Measurements from ENCODE around the gene ADIPOR2.

The ADIPOR2 gene

GRCh38 chr12:1782215-1782614, 91.3 kb downstream of the ADIPOR2 start:
- no peak for TF ChIP-seq CTCF (IDR thresholded peaks at IDR 0.05; ENCODE audit: poor library complexity, severe bottlenecking)
- H3K4me1 ChIP-seq (ENCODE audit: insufficient read depth, poor library complexity, severe bottlenecking), result peaks cover 15% of the 10 kb centered on the region
- H3K9me3 ChIP-seq (ENCODE audit: severe bottlenecking), result no peaks in the 10 kb centered on the region
- H3K36me3 ChIP-seq (ENCODE audit: low read depth), result peaks cover 87% of the 10 kb centered on the region
- no peak overlapping the region for H3K27ac ChIP-seq (ENCODE audit: poor library complexity, severe bottlenecking)
- ATAC-seq (ENCODE audit: low read depth) (no peak), DNase-seq (ENCODE audit: low spot score) (no peak)
- H3K27me3 ChIP-seq (ENCODE audit: insufficient read depth, poor library complexity, severe bottlenecking), result no peaks in the 10 kb centered on the region
- no peak overlapping the region for H3K4me3 ChIP-seq (ENCODE audit: severe bottlenecking)

DNA sequence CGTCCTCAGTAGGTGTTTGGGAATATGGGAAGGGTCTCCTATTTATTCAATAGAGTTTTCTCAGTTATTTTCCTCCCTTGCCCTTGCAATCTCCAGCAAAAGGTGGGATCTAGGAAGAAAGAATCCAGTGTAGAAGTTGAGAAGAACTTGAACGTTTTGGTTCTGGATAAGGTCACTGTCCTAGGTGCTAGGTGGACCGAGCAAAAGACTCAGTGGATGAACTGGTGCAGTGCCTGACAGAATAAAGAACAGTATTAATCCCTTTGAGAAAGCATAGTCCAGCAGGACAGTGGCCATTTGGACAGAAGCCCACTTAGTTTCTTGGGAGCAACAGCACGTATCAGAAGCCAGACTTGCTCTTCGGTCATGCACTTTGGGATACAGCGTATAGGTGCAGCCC, 96.8 kb downstream of the ADIPOR2 start:
- H3K9me3 ChIP-seq (ENCODE audit: severe bottlenecking), result no peaks in the 10 kb centered on the region
- H3K36me3 ChIP-seq (ENCODE audit: low read depth), result peaks cover 42% of the 10 kb centered on the region
- TF ChIP-seq CTCF (IDR thresholded peaks at IDR 0.05; ENCODE audit: poor library complexity, severe bottlenecking), result no peak
- DNase-seq (ENCODE audit: low spot score), result no peak
- no peak overlapping the region for H3K4me3 ChIP-seq (ENCODE audit: severe bottlenecking)
- no peaks in the 10 kb centered on the region for H3K27me3 ChIP-seq (ENCODE audit: insufficient read depth, poor library complexity, severe bottlenecking)
- ATAC-seq (ENCODE audit: low read depth), result no peak
- H3K27ac ChIP-seq (ENCODE audit: poor library complexity, severe bottlenecking), result no peak overlapping the region
- no peaks in the 10 kb centered on the region for H3K4me1 ChIP-seq (ENCODE audit: insufficient read depth, poor library complexity, severe bottlenecking)

GRCh38 chr12:1790444-1790843, 99.6 kb downstream of the ADIPOR2 start:
- ATAC-seq (ENCODE audit: low read depth), result no peak
- no peak for TF ChIP-seq CTCF (IDR thresholded peaks at IDR 0.05; ENCODE audit: poor library complexity, severe bottlenecking)
- no peak for DNase-seq (ENCODE audit: low spot score)
- peaks cover 22% of the 10 kb centered on the region for H3K36me3 ChIP-seq (ENCODE audit: low read depth)
- H3K27ac ChIP-seq (ENCODE audit: poor library complexity, severe bottlenecking), result no peak overlapping the region
- no peak overlapping the region for H3K4me3 ChIP-seq (ENCODE audit: severe bottlenecking)
- H3K4me1 ChIP-seq (ENCODE audit: insufficient read depth, poor library complexity, severe bottlenecking), result no peaks in the 10 kb centered on the region
- no peaks in the 10 kb centered on the region for H3K9me3 ChIP-seq (ENCODE audit: severe bottlenecking)
- no peaks in the 10 kb centered on the region for H3K27me3 ChIP-seq (ENCODE audit: insufficient read depth, poor library complexity, severe bottlenecking)

- Histone ChIP-seq H3K27ac (ENCODE audit: poor library complexity, severe bottlenecking) (no peak overlapping the region), H3K4me1 (ENCODE audit: insufficient read depth, poor library complexity, severe bottlenecking) (no peaks in the 10 kb centered on the region), H3K36me3 (ENCODE audit: low read depth) (peaks cover 13% of the 10 kb centered on the region), H3K4me3 (ENCODE audit: severe bottlenecking) (no peak overlapping the region), H3K27me3 (ENCODE audit: insufficient read depth, poor library complexity, severe bottlenecking) (no peaks in the 10 kb centered on the region), H3K9me3 (ENCODE audit: severe bottlenecking) (no peaks in the 10 kb centered on the region)
- peak; percentile 93 for TF ChIP-seq CTCF (IDR thresholded peaks at IDR 0.05; ENCODE audit: poor library complexity, severe bottlenecking)
- DNase-seq (ENCODE audit: low spot score), result no peak
- peak; percentile 19; the same call in 2 of the 3 replicates for ATAC-seq (ENCODE audit: low read depth)
Measured at GRCh38 chr12:1791104-1791841, 100.4 kb downstream of the ADIPOR2 start.

DNA sequence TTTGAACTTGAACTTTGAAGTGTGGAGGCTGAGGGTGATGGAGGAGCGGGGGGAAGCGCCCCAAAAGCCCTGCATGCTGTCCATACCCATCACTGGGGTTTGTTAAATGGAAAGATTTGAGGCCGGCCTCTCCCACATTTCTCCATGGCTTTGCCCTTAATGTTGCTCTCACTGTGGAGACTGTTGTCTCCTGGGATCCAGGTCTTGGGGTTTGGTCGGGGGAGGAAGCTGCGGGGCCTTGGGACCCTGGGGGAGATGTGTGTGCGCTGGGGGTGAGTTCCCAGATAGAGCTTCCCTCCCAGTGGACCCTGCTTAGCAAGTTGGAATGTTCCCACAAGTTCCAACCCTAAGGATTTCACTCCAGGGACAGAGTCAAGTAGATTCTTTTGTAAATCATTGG, 101.5 kb downstream of the ADIPOR2 start:
- H3K4me3 ChIP-seq (ENCODE audit: severe bottlenecking), result no peak overlapping the region
- H3K9me3 ChIP-seq (ENCODE audit: severe bottlenecking), result no peaks in the 10 kb centered on the region
- H3K36me3 ChIP-seq (ENCODE audit: low read depth), result peaks cover 2% of the 10 kb centered on the region
- no peaks in the 10 kb centered on the region for H3K27me3 ChIP-seq (ENCODE audit: insufficient read depth, poor library complexity, severe bottlenecking)
- DNase-seq (ENCODE audit: low spot score) (no peak), ATAC-seq (ENCODE audit: low read depth) (no peak)
- TF ChIP-seq CTCF (IDR thresholded peaks at IDR 0.05; ENCODE audit: poor library complexity, severe bottlenecking), result no peak
- no peaks in the 10 kb centered on the region for H3K4me1 ChIP-seq (ENCODE audit: insufficient read depth, poor library complexity, severe bottlenecking)
- no peak overlapping the region for H3K27ac ChIP-seq (ENCODE audit: poor library complexity, severe bottlenecking)

All from RWPE2 (cell line).